GM19043 (cell line): ENCODE measurements around the gene SLX4IP.
A peak's percentile ranks its signal among the peaks of the same experiment; 100 is the strongest.
"Not testable (repeated sequence)": the region's sequence is repeated elsewhere in the genome, so short reads cannot be mapped to it uniquely, and the experiment has no call there.

Experiments
- ATAC-seq: cut with Tn5 transposase; IDR thresholded peaks from one replicate; pipeline ENCODE4 v1.9.1; 2021; ENCODE audit warnings: low read depth; ENCODE audit not compliant: unreplicated experiment

The SLX4IP gene

GRCh38 chr20:10434832-10435812 lies at the start of gene SLX4IP:
SLX4IP (plus strand) TSS chr20:10435305; CDS start chr20:10458205, 22,900 bp downstream.
- ATAC-seq: peak; percentile 51

DNA sequence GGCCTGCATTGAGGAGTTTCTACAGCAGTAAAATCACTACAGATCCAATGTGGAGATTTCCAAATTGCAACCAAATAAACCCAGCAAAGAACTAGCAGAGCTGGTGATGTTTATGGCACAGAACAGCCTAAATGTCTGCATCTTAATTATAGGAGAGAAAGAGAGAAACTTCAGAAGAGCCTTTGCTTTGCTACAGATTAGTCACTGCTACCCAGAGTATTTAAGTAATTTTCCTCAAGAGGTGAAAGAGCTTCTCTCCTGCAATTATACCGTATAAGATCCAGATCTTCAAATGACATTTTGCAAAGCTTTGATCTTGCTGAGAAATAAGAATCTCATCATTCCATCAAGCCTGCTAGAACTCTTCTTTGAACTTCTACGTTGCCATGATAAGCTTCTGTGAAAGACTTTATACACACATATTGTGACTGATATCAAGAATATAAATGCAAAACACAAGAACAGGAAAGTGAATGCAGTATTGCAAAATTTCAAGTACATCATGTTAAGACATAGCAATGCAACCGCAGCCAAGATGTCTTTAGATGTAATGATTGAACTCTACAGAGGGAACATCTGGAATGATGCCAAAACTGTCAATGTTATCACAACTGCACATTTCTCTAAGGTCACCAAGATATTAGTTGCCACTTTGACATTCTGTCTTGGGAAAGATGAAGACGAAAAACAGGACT lies 49.1 kb upstream of the SLX4IP start:
- no peak for ATAC-seq

- no peak for ATAC-seq
These were observed 47.4 kb upstream of the SLX4IP start for GRCh38 chr20:10387686-10388085.

- no peak for ATAC-seq
These were observed 46.5 kb upstream of the SLX4IP start for GRCh38 chr20:10388597-10388996.

DNA sequence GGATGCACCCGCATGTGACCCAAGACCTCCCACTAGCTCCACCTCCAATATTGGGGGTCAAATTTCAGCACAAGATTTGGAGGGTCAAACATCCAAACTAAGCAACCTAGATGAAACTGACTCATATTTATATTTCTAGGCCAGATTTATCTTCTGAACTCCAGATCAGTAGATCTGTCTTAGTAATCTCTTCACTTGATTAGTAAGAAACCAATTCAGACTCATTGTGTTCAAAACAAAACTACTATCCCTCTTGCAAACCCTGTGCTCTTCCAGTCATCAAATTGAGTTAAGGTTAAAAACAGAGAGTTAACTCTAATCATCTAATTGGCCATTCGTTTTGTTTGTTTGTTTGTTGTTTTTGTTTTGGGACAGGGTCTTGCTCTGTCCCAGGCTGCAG lies 44.4 kb upstream of the SLX4IP start:
- ATAC-seq: no peak

DNA sequence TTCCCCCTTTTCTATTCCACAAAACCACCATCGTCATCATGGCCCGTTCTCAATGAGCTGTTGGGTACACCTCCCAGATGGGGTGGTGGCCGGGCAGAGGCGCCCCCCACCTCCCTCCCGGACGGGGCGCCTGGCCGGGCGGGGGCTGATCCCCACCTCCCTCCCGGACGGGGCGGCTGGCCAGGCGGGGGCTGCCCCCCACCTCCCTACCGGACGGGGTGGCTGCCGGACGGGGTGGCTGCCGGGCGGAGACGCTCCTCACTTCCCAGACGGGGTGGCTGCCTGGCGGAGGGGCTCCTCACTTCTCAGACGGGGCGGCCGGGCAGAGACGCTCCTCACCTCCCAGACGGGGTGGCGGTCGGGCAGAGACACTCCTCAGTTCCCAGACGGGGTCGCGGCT lies 40.4 kb upstream of the SLX4IP start:
- ATAC-seq: not testable (repeated sequence)

GRCh38 chr20:10398834-10399369 lies 36.2 kb upstream of the SLX4IP start:
- no peak for ATAC-seq

GRCh38 chr20:10402938-10403608 lies 32.0 kb upstream of the SLX4IP start:
- no peak for ATAC-seq

DNA sequence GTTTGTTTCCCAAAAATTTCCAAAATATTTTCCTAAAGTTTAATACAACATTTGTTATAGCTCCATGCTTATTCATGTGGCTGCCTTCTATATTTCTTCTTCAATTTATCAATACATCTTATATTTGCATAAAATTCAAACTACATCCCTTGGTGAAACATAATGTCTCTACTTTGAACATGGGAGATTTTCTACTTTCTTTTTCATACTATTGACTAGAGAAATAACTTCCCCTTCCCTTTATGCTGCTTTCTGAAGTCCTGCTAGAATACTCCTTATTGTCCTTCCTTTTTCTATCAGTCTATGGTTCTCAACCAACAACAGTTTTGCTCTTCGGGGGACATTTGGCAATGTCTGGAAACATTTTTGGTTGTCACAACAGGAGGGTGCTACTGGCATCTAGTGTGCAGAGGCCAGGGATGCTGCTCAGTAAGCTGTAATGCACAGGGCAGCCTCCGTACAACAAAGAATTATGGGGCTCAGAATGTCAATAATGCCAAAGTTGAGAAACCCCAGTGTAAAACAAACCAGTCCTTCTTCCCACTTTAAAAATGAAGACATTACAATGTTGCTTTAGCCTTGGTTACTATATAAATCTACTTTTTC lies 31.0 kb upstream of the SLX4IP start:
- no peak for ATAC-seq

- no peak for ATAC-seq
These were observed 30.1 kb upstream of the SLX4IP start for GRCh38 chr20:10404959-10405530.

DNA sequence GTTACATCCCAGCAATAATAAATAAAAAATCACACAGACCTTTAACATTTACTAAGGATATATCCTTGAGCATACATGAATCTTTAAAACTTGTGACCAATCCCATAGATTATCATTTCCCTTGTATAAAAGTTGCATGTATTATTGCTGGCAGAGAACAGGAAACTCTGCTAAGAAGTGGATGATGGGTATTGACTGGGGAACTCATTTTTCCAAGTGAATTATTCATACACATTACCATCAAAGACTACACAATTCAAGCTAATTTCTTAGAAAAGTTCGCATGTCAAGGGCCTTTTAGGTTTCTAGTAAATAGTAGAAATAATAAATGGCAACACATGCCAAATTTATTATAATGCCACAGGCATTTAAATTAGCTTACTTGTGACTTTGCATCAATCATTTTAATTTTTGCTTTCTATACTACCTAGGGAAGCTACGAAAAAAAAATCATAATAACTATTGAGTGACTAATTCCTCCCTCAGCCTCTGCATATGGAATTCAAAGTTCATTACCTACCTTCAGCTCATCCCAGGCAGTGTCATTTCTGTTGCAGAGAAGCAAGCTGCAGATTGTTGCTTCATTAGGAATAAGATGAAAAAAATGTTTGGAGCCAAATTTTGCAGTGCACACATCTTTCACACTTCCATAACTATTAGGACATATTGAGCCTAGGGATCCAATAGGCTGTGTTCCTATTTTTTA lies 26.8 kb upstream of the SLX4IP start:
- ATAC-seq: no peak

DNA sequence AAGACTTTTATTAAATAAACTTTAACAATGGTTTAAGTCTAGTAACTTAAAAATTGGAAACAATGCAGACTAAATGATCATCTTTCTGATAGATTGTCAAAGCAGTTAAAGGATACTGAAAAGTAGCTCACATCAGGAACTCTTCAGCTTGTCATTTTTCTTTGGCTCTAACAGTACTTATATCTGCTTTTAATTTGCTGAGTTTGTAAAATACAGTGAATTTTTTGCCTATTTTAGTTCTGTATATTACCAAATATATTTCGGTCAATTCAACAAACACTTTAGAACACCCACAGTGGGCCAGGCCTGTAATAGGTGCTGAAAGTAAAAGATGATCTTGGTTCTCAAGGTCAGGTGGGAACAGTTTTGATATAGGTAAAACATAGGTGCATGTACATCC lies 23.4 kb upstream of the SLX4IP start:
- no peak for ATAC-seq

DNA sequence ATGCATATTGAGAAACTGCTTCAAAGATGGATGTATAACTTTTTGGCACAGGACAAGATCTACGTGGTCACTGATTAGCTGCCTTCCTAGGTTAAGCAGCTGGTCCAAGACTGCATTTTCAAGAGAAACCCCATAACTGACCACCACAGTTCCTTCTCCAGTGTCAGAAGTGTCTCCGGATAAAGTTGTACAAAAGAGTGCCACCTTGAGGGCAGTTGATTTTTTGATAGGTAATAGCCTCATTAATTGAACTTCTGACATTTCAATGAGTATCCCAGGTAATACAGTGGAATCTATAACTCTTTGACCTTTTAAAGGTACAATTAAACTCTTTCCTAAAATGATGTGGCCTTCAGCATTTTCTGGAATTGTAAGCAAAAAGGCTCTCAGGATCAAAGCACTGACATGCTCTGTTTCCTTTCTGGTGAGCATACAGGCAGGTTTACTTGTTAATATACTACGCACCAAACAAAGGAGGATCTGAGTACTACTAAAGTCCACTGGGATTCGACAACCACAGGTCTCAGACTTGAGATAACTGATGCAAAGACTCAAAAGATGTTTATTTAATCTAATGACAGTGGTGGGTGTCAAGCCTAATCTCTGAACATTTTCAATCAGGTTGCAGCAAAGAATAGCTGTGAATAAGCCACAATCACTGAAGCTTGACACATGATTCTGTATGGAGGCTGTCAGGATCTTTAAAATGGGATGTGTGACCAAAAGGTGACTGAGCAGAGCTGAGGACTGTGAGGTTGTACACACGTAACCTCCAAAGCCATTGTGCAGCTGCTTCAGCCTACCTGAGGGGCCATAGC lies 22.3 kb upstream of the SLX4IP start:
- ATAC-seq: peak; percentile 68

- no peak for ATAC-seq
These were observed 20.0 kb upstream of the SLX4IP start for GRCh38 chr20:10415013-10415650.

- not testable (repeated sequence) for ATAC-seq
These were observed 17.9 kb upstream of the SLX4IP start for GRCh38 chr20:10417218-10417617.

GRCh38 chr20:10419550-10420133 lies 15.5 kb upstream of the SLX4IP start:
- no peak for ATAC-seq

GRCh38 chr20:10423735-10424134 lies 11.4 kb upstream of the SLX4IP start:
- peak; percentile 72 for ATAC-seq
